Jurkat, Clone E6-1 (cell line): ENCODE measurements around the gene PYCARD.

Experiments used
- DNase-seq: peaks from one replicate; pipeline ENCODE4 v3.0.0-alpha.2; 2011; ENCODE audit warnings: low read depth, low spot score
- H3K4me3 ChIP-seq: 2 replicates; pipeline ENCODE4 v1.5.1; 2011; ENCODE audit warnings: mild to moderate bottlenecking, low read length, control low read depth, moderate library complexity

The PYCARD gene

DNA sequence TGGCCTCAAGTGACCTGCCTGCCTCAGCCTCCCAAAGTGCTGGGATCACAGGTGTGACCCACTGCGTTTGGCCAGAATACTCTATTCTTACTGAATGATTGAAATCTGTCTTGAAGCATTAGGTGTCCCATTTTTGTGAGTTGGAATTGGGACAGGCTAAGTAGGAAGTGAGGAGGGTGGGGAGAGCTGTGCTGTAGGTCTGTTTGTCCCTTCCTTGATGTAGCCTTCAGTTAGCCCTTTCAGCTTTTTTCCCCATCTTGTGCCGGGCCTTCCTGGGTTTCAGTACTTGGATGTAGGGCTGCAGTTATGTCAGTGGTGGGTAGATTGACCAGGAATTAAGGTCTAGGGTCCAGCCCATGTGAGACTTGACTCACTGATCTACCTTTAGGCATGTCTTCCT, 8.7 kb downstream of the PYCARD start:
- no peak for DNase-seq
- H3K4me3 ChIP-seq: no peak overlapping the region

DNA sequence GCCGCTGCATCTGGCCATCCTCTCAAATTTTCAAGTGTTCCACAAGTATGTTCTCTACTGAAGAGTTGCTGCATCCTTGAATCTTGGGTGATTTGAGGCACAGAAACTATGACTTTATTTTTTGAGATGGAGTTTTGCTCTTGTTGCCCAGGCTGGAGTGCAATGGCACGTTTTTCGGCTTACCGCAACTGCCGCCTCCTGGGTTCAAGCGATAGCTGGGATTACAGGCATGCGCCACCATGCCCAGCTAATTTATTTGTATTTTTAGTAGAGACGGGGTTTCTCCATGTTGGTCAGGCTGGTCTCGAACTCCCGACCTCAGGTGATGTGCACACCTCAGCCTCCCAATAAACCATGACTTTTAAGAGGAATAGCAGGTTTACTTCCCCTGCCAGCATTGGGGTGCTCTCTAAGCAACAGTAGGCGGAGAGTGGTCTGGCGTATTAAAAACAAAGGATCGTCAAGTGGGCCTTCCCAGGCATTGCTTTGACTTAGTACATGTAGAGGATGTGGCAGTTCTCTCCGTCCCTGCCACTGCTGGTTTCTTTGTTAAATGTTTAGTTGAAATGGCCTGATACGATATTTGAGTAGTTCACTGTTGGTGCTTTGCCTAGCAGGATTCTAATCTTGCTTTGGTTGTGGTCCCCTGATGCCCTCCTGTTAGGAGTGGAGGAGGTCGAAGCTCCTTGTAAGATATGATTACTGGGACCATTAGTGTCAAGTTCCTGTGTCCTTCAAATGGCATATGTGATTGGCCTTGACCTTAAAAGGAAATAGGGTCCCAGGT, 9.5 kb downstream of the PYCARD start:
- no peak for DNase-seq
- no peak overlapping the region for H3K4me3 ChIP-seq

GRCh38 chr16:31191697-31192428, 10.7 kb downstream of the PYCARD start:
- no peak overlapping the region for H3K4me3 ChIP-seq
- no peak for DNase-seq

GRCh38 chr16:31190818-31191444, 11.6 kb downstream of the PYCARD start:
- no peak for DNase-seq
- H3K4me3 ChIP-seq: no peak overlapping the region

DNA sequence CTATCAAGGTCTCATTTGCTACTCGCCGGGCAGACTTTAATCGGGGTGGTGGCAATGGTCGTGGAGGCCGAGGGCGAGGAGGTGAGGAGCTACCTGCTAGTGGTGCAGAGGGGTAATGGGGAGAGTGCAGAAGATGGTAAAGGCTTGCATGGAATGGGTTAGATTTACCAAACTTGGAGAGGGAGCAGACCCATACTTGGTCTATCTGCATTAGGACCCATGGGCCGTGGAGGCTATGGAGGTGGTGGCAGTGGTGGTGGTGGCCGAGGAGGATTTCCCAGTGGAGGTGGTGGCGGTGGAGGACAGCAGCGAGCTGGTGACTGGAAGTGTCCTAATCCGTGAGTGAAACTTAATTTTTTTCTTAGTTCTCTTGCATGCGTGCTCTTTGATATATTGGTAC, 12.5 kb downstream of the PYCARD start:
- no peak for DNase-seq

GRCh38 chr16:31189412-31189778, 13.2 kb downstream of the PYCARD start:
- H3K4me3 ChIP-seq: no peak overlapping the region
- no peak for DNase-seq

More for the DNA sequence above, 12.5 kb downstream of the PYCARD start:
- H3K4me3 ChIP-seq: no peak overlapping the region

GRCh38 chr16:31188450-31189411, 13.8 kb downstream of the PYCARD start:
- DNase-seq: no peak
- H3K4me3 ChIP-seq: no peak overlapping the region

- no peak overlapping the region for H3K4me3 ChIP-seq
- DNase-seq: no peak
Measured at GRCh38 chr16:31187808-31188189, 14.8 kb downstream of the PYCARD start.

GRCh38 chr16:31186930-31187807, 15.4 kb downstream of the PYCARD start:
- H3K4me3 ChIP-seq: no peak overlapping the region
- DNase-seq: no peak

DNA sequence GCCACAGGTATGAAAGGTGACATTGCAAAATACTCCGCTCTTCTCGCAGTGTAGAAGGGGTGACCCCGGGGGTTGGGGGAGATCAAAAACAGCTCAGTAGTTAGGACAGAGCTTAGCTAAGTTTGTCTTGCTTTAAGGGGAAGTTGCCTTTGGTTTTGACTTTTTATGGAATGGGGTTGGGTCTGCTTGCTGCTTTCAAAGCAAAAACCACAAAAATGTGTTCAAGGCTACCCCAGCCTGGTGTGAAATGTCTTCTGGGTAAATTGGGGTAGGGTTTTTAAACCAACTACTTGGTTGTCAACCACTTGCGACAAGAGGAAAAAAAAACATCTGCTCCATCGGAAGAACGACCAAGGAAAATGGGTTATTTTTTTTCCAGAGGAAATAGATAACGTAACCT, 16.4 kb downstream of the PYCARD start:
- H3K4me3 ChIP-seq: no peak overlapping the region
- no peak for DNase-seq

- no peak overlapping the region for H3K4me3 ChIP-seq
- DNase-seq: no peak
Measured at GRCh38 chr16:31185339-31185738, 17.2 kb downstream of the PYCARD start.

DNA sequence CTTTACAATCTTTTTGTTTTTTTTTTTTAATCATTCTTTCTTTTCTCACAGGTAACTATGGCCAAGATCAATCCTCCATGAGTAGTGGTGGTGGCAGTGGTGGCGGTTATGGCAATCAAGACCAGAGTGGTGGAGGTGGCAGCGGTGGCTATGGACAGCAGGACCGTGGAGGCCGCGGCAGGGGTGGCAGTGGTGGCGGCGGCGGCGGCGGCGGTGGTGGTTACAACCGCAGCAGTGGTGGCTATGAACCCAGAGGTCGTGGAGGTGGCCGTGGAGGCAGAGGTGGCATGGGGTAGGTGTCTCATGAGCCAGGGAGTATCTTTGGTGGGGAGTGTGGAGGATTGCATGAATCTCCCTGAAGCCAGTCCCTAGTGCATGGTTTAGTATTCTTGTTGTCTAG, 17.7 kb downstream of the PYCARD start:
- DNase-seq: no peak
- no peak overlapping the region for H3K4me3 ChIP-seq

- H3K4me3 ChIP-seq: no peak overlapping the region
- no peak for DNase-seq
Measured at GRCh38 chr16:31183432-31184428, 18.8 kb downstream of the PYCARD start.

DNA sequence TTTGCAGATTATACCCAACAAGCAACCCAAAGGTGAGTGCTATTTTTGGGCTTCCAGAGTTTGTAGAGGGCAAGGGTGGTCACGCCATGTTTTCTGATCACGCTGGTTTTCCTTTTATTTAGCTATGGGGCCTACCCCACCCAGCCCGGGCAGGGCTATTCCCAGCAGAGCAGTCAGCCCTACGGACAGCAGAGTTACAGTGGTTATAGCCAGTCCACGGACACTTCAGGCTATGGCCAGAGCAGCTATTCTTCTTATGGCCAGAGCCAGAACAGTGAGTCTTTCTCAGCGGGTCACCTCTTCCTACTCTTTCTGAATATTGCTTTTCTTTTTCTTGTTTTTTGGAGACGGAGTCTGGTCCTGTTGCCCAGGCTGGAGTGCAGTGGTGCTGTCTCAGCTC, 20.2 kb downstream of the PYCARD start:
- no peak for DNase-seq
- peak overlapping the region; percentile 65; the same call in 1 of the 2 replicates for H3K4me3 ChIP-seq

DNA sequence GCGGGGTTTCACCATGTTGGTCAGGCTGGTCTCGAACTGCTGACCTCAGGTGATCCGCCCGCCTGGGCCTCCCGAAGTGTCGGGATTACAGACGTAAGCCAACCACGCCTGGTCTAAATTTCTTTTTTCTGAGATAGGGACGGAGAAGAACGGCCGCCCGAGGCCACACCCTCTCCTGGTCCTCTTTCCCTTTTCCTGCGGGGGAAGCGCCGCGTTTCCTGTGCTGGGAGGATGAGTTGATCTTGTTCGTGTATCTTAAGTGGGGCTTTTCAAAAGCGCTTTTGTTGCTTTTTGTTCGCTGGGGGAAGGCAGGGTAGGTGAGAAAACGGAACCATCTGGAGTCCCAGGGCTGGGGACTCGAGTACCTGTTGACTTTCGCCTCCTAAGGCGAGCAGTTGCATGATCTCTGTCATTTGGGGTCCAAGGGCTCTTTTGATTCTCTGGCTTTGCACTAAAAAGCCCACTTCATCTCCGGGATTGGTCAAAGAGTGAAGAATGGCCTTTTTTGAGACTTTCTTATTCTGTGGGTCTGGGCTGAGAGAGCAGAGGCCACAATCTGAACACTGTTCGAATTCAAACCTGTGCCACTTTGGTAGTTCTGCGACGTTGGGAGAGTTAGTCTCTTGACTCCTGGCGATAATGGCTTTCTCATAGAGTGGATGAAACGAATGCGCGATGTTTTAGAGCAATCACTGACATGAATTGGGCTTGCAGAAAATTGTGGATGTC, 21.3 kb downstream of the PYCARD start:
- H3K4me3 ChIP-seq: peak overlapping the region; percentile 65
- DNase-seq: no peak

GRCh38 chr16:31179747-31180459, 22.7 kb downstream of the PYCARD start, which contains the start of gene FUS:
TSS of gene FUS (plus strand) at chr16:31180139. CDS start at chr16:31180215, 76 bp downstream.
- DNase-seq: peak; percentile 88
- H3K4me3 ChIP-seq: peak within 1 kb of the TSS; percentile 65
